Left cardiac atrium (tissue), 4 donors: ENCODE results near the gene NTNG1. TPM values are rescaled to one million over a fixed set of nuclear protein-coding genes. Genes with fewer than 3 reads are reported as not detected.

ENCODE experiments used
- ATAC-seq, 2 donors: fragments of 200-7000 bp; cut with Tn5 transposase; one replicate each; pipeline ENCODE4 v1.9.1; 2020; ENCODE audit warnings: mild to moderate bottlenecking in 2 of 2, moderate library complexity in 2 of 2
- DNase-seq: peaks from one replicate; pipeline ENCODE4 v3.0.0-alpha.2; 2020
- intact Hi-C, 2 donors: fragments of 100-400 bp; cut with DNase I; formaldehyde crosslinking; loops; one replicate each; pipeline versions ENCODE4 v1.14.1 to v1.15.1; 2022 to 2023
- total RNA-seq, 2 donors: library from RNA; stranded (reverse); fragmentation: NEBNext Ultra II Directional; extraction: Animal tissue kit (Norgen Biotek cat#: 25700); gene quantifications; one replicate each; pipeline ENCODE4 v1.2.1, GENCODE V29; 2021
- donor health status: DM: no; HTN: yes; CAD: no.
- donor health status: DM: no; HTN: yes; CAD: no; lungs with severe emphysema.
- donor health status: DM: yes; HTN: yes; CAD: no.
- donor health status: Dilated cardiomyopathy.

NTNG1 gene
- total RNA-seq, 2 donors from 2014 or later = 0.26 to 1.2 TPM

DNA sequence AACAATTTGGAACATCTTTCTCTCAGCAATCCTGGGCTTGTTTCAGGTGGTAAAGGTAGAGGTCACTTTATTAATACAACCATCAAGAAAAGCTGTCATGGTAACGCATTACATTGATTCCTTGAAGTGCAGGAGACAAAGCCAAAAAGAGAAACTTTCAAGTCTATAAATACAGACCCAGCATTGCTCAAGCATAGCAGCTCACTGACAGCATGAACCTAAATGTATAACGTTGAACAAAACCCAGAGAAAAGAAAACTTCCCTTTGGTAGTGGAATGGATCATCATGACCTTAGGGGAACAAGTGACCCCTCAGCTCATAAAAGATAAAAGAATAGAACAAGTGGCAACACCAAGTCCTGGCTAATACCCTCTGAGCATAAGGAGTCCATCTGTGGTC is 332.2 kb downstream of the NTNG1 start:
- DNase-seq = no peak
- intact Hi-C loops = no loop called here
- no peak for ATAC-seq

DNA sequence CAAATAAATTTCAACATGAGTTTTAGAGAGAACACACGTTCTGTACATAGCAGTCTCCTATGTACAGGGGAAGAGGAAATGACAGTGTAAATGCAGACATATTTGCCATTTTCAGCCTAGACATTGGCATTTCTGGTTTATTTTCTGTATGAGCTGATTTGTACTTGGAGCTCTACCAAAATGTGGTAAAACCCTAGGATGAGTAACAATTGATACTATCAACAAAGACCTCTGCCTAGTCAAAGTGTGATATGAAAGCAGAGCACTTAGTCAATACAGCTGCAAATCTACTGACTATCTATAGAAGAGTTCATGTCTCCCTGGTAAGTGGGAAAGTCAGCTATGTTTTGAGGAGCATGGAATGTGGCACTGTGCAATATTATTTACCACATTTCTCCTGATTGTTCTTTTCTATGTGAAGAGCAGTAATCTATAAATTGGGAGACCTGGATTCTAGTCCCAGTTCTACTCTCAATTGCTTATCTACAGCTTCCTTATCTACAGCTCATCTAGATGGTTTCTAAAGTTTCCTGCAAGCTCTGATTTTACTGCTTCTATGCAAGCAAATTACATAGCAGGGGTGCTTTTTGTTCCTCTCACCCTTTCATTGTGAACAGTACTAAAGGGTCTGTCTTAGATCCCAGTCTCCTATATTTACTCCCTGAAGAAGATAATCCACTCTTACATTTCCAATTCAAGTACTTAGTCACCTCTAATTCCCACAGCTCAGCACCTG is 334.2 kb downstream of the NTNG1 start:
- intact Hi-C loops = no loop called here
- ATAC-seq = no peak
- DNase-seq = no peak

DNA sequence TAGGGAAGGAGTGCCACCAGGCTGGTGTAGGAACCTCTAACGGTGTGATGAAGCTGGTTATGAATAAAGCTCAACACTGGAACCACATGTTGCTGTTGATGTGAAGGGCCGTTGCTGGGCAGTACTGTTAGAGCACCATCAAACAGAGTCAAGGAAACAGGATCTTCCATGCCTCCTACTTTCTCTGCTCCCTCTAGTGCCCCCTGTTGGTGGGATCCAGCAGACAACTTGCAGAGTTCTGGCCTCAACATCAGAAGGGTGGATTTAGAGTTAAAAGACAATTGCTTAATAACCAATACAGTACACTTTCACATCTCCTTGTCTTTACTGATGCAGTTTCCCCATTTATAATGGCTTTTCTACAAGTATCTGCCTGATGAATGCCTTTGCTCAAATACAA is 336.4 kb downstream of the NTNG1 start:
- intact Hi-C loops = no loop called here
- DNase-seq = no peak
- no peak for ATAC-seq

DNA sequence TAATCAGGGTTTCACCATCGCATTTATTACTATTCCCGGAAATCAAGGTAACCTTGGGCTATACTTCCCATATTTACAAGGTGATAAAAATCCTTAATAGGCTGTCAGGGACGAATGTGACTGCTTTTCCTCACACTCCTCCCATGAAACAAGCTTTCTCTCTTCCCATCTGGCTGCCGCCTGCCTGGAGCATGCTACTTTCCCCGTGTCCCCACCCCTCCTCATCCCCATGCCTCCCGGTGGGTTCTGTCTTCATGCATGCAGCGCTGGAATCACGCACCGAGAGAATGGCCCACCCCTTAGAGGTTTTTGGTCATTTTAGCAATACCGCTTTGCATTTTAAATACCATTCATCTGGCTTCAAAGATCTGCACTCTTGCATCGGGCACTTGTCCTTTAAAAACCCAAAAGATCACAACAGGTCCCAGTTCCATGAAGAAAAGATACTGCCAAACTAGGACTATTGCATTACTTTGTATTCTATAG is 339.1 kb downstream of the NTNG1 start:
- no peak for DNase-seq

DNA sequence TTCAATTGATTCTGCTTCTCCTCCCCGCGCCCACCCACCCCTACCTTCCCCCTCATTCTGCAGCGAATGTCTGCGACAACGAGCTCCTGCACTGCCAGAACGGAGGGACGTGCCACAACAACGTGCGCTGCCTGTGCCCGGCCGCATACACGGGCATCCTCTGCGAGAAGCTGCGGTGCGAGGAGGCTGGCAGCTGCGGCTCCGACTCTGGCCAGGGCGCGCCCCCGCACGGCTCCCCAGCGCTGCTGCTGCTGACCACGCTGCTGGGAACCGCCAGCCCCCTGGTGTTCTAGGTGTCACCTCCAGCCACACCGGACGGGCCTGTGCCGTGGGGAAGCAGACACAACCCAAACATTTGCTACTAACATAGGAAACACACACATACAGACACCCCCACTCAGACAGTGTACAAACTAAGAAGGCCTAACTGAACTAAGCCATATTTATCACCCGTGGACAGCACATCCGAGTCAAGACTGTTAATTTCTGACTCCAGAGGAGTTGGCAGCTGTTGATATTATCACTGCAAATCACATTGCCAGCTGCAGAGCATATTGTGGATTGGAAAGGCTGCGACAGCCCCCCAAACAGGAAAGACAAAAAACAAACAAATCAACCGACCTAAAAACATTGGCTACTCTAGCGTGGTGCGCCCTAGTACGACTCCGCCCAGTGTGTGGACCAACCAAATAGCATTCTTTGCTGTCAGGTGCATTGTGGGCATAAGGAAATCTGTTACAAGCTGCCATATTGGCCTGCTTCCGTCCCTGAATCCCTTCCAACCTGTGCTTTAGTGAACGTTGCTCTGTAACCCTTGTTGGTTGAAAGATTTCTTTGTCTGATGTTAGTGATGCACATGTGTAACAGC is 339.9 kb downstream of the NTNG1 start:
- DNase-seq = no peak
- intact Hi-C loops = no loop called here
- ATAC-seq = peak in 1 of 2 donors; percentile 35

More for the DNA sequence above, 339.1 kb downstream of the NTNG1 start:
- no peak for ATAC-seq
- intact Hi-C loops = no loop called here

DNA sequence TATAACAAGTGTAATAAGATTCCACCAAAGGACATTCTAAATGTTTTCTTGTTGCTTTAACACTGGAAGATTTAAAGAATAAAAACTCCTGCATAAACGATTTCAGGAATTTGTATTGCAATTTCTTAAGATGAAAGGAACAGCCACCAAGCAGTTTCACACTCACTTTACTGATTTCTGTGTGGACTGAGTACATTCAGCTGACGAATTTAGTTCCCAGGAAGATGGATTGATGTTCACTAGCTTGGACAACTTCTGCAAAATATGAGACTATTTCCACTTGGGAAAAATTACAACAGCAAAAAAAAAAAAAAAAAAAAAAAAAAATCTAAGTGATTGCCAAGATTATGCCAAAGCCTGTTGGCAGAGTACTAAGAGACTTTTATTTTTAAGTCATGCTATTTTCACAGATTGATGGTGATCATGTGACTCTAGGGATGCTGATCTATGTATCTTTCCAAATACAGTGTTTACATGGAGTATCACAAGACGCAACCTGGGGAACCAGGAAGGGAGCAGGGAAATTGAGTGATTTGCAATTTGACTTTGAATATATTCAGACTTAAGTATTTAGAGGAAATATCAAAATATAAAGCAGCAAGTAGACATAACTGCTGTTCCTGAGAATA is 341.0 kb downstream of the NTNG1 start:
- ATAC-seq (no peak), DNase-seq (no peak)
- intact Hi-C loops = no loop called here

DNA sequence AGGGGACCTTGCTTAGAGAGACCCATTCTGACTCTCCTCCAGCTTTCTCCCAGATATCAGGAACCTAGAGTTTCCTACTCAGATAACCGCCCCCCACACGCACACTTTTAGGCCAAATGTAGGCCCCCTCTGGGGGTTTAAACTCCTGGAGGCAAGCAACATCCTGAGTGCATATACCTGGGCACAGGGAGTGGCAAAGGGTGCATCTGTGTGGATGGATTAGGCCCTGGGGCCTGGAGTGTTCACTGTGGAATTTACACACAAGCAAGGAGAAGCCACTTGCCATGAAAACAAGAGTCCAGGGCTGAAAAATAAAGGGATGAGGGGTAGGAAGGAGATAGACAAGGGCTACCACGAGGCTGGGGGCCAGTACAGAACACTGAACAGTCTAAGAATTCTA is 343.1 kb downstream of the NTNG1 start:
- intact Hi-C loops = no loop called here
- ATAC-seq = no peak
- DNase-seq = no peak

DNA sequence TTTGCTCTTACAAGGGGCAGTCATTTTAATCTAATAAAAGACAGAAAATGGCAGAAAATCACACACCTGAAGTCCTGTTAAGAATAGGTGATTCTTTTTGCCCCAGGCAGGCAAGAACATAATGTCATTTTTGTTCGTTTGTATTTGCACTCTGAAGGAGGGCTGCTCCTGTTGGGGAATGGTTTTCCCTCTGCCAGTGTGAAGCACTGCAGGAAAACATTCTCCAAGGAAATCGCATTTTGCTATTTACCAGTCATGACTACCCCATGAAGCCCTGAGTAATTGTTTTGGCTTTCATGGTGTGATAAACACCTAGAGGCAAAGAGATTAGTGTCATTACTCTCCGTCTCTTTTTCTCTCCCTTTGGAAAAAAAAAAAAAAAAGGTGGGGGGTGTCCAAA is 345.5 kb downstream of the NTNG1 start:
- intact Hi-C loops = no loop called here
- ATAC-seq = no peak

DNA sequence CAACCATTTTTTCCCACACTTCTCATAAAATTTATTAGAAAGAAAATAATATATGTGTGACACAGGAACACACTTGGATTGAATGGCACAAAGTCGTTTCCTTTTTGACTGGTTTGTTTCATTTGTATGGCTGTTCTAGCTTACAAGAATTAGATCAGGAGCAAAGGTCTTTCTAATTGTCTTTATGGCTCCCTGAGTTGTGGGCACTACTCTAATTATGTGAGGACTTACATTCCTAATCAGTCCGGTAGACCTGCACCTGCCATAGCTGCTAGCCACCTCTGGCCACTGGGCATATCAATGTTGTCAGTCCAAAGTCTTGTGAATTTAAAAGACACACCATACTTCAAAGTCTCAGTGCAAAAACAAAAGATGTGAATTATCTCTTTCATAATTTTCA is 346.7 kb downstream of the NTNG1 start:
- ATAC-seq = no peak
- DNase-seq = no peak
- intact Hi-C loops = no loop called here

More for the DNA sequence above, 345.5 kb downstream of the NTNG1 start:
- no peak for DNase-seq

DNA sequence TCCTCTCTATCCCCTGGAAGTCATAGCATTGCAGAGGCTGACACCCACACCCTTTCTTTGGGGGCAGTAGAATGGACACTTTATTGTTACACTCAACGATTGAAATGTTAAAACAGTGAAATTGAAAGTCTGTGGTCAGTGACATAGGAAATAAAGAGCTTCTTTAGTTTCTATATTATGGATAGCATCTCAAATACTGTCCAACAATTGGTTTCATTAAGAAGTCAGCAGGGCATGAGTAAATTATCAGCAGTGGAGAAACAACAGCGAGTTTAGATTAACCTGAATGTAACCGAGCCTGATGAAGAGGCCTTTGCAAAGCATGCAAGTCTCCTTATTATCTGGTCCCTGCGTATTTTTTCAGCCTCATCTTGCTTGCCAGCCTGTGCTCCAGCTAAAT is 350.7 kb downstream of the NTNG1 start:
- ATAC-seq (no peak), DNase-seq (no peak)
- intact Hi-C loops = no loop called here

DNA sequence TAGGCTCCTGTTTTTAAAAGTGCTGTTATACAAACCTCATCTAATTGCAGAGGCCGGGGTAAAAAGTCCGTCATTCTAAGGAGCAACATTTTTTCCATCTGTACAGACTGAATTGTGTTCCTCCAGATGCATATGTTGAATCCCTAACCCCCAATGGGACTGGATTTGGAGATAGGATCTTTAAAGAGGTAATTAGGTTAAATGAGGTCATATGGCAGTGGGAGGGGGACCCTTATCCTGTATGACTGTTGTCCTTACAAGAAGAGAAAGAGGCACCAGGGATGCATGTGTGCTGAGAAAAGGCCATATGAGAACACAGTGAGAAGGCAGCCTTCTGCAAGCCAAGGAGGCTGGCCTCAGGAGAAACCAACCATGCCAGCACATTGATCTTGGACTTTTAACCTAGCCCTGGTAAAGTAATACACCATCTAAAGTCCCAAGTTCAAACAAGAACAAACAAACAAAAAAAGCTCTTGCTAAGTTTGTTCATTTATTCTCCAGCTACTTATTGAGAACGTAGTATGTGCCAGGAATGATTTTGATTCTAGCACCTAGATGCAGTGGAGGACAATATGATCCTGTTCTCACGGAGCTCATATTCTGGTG is 352.4 kb downstream of the NTNG1 start:
- ATAC-seq = no peak
- no peak for DNase-seq
- intact Hi-C loops = no loop called here

DNA sequence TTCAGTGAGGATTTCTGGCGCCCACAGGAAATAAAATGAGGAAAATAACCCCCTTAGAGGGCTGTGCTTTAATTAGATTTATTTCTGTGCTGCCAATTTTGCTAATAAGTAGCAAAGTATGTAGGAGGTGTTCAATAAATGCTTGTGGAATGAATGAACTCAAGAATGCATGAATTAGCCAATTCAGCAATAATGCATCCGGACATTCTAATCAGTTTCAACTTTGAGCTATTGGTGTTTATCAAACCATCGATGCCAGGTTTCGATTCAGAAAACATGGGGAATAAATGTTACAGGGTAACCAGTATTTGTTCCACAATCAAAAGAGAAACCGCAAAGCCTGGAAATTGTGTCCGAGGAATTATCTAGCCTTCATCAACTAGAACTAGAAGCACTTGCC is 353.2 kb downstream of the NTNG1 start:
- ATAC-seq = no peak
- intact Hi-C loops = no loop called here
- no peak for DNase-seq

DNA sequence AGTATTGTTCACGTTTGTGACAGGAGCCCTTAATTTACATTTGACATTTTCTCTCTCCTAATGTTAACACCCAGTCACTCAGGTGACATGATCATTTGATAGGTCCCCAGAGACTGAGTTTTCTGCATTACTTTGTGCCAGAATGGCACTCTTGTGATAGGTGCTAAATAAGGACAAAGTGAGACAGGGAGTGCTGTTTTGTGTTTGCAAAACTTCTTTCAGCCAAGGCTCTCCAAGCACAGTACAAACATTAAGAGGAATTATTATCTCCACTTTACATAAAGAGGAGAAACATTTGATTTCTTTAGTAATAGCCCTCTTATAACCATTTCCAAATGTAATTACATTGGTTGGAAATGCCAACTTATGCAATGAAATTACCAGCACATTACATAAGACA is 355.2 kb downstream of the NTNG1 start:
- intact Hi-C loops = no loop called here

DNA sequence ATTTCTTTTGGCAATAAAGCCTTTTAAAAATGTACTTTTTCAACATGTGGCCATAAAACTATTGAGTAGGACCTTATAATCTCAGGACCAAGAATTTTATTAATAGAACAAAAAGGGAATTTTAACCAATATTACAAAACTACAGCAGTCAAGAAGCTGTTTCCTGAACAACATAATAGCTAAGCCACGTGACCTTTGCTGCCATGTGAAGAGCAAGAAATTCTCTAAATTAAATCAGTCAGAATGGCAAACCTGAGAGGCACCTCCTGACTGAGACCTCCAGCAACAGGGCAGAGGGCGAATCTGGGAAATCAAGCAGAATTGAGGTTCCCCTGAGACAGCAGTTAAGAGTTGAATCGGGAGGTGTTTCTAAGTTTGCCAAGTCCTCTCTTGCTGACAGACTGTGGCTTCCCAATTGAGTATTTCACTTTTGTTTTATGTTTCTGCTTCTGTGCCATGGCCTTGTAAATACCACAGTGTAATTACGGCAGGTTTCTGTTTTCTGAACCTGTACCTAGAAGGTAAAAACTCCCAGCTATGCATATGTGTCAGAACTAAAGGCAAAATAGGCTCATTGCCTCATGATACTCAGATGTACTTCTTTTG is 358.4 kb downstream of the NTNG1 start:
- ATAC-seq = no peak
- no peak for DNase-seq
- intact Hi-C loops = no loop called here

More for the DNA sequence above, 355.2 kb downstream of the NTNG1 start:
- DNase-seq (no peak), ATAC-seq (no peak)

DNA sequence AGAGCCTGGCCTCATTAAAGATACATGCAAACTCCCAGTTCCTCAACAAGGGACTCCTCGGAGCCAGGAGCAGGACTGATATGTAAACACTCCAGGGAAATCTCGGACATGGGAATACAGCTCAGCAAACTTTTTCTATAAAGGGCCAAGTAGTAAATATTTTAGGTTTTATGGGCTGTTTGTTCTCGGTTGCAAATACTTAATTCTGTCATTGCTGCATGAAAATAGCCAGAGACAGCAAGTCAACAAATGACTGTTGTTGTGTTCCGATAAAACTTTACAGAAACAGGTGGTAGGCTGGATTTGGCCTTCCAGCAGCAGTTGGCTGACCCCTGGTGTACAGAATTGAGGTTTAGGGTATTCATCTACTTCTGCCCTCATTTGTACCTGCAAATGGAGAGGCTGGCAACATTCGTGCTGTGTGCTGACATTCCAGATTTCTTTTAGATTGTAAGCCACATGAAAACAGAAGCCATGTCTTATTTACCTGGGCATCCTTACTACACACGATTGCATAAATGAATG is 360.3 kb downstream of the NTNG1 start:
- DNase-seq (no peak), ATAC-seq (no peak)
- intact Hi-C loops = no loop called here

DNA sequence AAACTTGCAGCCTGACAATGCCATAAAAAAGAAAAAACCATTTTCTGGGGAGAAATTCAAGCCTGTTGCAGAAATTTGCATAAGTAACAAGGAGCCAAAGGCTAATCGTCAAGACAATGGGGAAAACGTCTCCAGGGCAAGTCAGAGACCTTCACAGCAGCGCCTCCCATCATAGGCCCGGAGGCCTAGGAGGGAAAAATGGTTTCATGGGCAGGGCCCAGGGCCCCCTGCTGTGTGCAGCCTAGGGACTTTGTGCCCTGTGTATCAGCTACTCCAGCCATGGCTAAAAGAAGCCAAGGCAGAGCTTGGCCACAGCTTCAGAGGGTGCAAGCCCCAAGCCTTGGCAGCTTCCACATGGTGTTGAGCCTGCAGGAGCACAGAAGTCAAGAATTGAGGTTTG is 369.5 kb downstream of the NTNG1 start:
- DNase-seq (no peak), ATAC-seq (no peak)
- intact Hi-C loops = no loop called here

DNA sequence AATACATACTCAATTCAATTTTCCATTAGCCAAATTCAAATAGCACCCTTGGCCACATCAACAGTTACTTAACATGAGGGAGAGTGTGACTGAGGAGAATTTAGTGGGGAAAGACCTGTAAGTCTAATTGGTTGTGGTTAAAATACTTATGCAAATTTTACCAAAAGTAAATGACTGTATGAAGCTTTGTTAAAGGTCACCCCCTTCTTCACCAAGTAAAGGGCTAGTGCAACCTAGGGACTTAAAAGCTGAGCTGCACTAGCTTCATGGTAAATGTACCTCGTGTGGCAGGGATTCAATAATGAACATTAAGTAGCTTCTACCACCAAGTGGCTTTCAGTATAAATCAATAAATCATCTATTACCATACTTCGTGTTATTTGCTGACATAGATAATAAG is 372.0 kb downstream of the NTNG1 start:
- intact Hi-C loops = no loop called here
- no peak for ATAC-seq

DNA sequence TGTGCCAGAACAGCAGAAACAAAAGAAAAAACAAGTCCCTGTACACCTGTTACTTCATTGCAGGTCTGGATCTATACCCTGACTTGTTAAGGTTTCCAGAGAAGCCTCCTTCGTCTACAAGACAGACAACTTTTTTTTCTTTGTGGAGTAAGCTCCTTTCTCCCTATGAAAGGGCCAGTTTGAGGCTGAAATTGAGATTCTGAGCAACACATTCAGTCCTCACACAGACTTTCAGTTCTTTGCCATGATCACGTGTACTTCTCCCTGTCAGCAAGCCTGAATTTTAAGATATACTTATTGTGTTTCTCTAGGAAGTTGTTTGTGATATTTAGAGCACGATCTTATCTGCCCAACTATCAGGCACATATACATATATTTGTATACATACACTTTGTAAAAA is 374.0 kb downstream of the NTNG1 start:
- intact Hi-C loops = no loop called here
- DNase-seq (no peak), ATAC-seq (no peak)

More for the DNA sequence above, 372.0 kb downstream of the NTNG1 start:
- DNase-seq = no peak

DNA sequence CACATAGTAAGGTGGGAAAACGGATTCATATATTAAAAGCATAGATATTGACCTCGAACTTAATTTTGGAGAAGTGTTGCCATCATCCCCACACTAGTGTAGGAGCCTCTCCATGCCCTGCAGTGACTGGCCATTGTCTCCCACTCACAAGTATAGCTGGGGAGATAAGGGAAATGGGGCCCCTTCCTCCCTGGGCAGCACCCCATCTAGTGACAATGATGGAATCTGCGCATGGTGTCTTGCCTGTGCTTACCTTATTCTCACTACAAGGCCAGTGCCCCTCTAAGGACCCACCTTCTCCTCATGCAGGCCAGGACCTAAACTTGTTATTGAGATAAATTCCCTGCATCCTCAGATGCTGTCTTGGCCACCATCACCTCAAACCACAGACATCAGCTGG is 374.9 kb downstream of the NTNG1 start:
- DNase-seq (no peak), ATAC-seq (no peak)
- intact Hi-C loops = no loop called here
